ENCODE measurements around the gene HEATR5A.
"Not testable (repeated sequence)": the region's sequence is repeated elsewhere in the genome, so short reads cannot be mapped to it uniquely, and the experiment has no call there.

- TF ChIP-seq POLR2A, CTCF (IDR thresholded peaks at IDR 0.05): not testable (repeated sequence)
Observed at GRCh38 chr14:31437045-31437691, 16.8 kb upstream of the HEATR5A start.

Measured in prostate gland (tissue), 2 donors.